ENCODE measurements around the gene IFIT1. TPM values are rescaled to one million over a fixed set of nuclear protein-coding genes. Genes with fewer than 3 reads are reported as not detected.

The IFIT1 gene
- total and polyA plus RNA-seq, 2 donors (not counting 1 experiment from before 2014, with no cell fraction given): 0.63 to 1.2 TPM

GRCh38 chr10:89371079-89371478 lies 21.3 kb upstream of the IFIT1 start:
- no peaks in the 10 kb centered on the region for H3K9me3 Mint-ChIP-seq (ENCODE audit: insufficient read depth)
- Histone ChIP-seq H3K9ac (ENCODE audit: low read length) (no peak overlapping the region), H3K4me2 (replicated peaks; ENCODE audit: low read depth, low read length, poor library complexity, severe bottlenecking) (no peak overlapping the region), H3K4me1 (ENCODE audit: control insufficient read depth in 2 of 2, insufficient read depth in 2 of 2, low read length in 2 of 2) (no peaks in the 10 kb centered on the region), H3K4me3 (ENCODE audit: control extremely low read depth in 1 of 5, extremely low read depth in 1 of 5, insufficient read depth in 1 of 5, low read depth in 2 of 5, low read length in 4 of 5) (no peak overlapping the region), H3K36me3 (replicated peaks in 1 of 2; ENCODE audit: control extremely low read depth in 1 of 2, control insufficient read depth in 1 of 2, extremely low read depth in 1 of 2, insufficient read depth in 2 of 2, low read length in 1 of 2) (no peaks in the 10 kb centered on the region), H3K27ac (ENCODE audit: low read length in 2 of 2) (no peak overlapping the region), H2AFZ (ENCODE audit: insufficient read depth, low read depth, low read length, poor library complexity, severe bottlenecking) (no peak overlapping the region), H3K9me3 (ENCODE audit: control extremely low read depth in 1 of 3, control insufficient read depth in 2 of 3, insufficient read depth in 1 of 3, low read length in 2 of 3) (no peaks in the 10 kb centered on the region), H4K20me1 (ENCODE audit: control insufficient read depth, insufficient read depth, low read length, poor library complexity, severe bottlenecking) (no peaks in the 10 kb centered on the region), H3K79me2 (ENCODE audit: control insufficient read depth, insufficient read depth, low read length) (no peaks in the 10 kb centered on the region), H3K27me3 (replicated peaks in 1 of 4; ENCODE audit: control extremely low read depth in 1 of 4, control insufficient read depth in 3 of 4, insufficient read depth in 4 of 4, low read length in 3 of 4) (no peaks in the 10 kb centered on the region)
- peaks cover 4% of the 10 kb centered on the region for H3K4me1 Mint-ChIP-seq
- ATAC-seq (ENCODE audit: low read depth): no peak
- H3K4me3 Mint-ChIP-seq: no peak overlapping the region
- intact Hi-C loops (cut with micrococcal nuclease): no loop called here
- H3K27ac Mint-ChIP-seq: no peak overlapping the region
- ChIA-PET POLR2A (no interaction called here), CTCF (interaction anchor here (2.4 kb wide), 1 partner anchor 57 kb away, joined by 5 read pairs; no protein-coding TSS in a partner anchor)
- no peak for DNase-seq
- peaks cover 3% of the 10 kb centered on the region for H3K27me3 Mint-ChIP-seq
- TF ChIP-seq EZH2 (IDR thresholded peaks at IDR 0.05; ENCODE audit: borderline replicate concordance, insufficient read depth, low read depth, low read length, poor library complexity, severe bottlenecking) (no peak), CTCF (IDR thresholded peaks at IDR 0.05) (no peak)

- Histone ChIP-seq H3K27ac (ENCODE audit: low read length in 2 of 2) (no peak overlapping the region), H2AFZ (ENCODE audit: insufficient read depth, low read depth, low read length, poor library complexity, severe bottlenecking) (no peak overlapping the region), H3K9me3 (ENCODE audit: control extremely low read depth in 1 of 3, control insufficient read depth in 2 of 3, insufficient read depth in 1 of 3, low read length in 2 of 3) (no peaks in the 10 kb centered on the region), H3K36me3 (replicated peaks in 1 of 2; ENCODE audit: control extremely low read depth in 1 of 2, control insufficient read depth in 1 of 2, extremely low read depth in 1 of 2, insufficient read depth in 2 of 2, low read length in 1 of 2) (no peaks in the 10 kb centered on the region), H3K4me1 (ENCODE audit: control insufficient read depth in 2 of 2, insufficient read depth in 2 of 2, low read length in 2 of 2) (no peaks in the 10 kb centered on the region), H3K4me3 (ENCODE audit: control extremely low read depth in 1 of 5, extremely low read depth in 1 of 5, insufficient read depth in 1 of 5, low read depth in 2 of 5, low read length in 4 of 5) (no peak overlapping the region), H3K79me2 (ENCODE audit: control insufficient read depth, insufficient read depth, low read length) (no peaks in the 10 kb centered on the region), H4K20me1 (ENCODE audit: control insufficient read depth, insufficient read depth, low read length, poor library complexity, severe bottlenecking) (no peaks in the 10 kb centered on the region), H3K27me3 (replicated peaks in 1 of 4; ENCODE audit: control extremely low read depth in 1 of 4, control insufficient read depth in 3 of 4, insufficient read depth in 4 of 4, low read length in 3 of 4) (no peaks in the 10 kb centered on the region), H3K9ac (ENCODE audit: low read length) (no peak overlapping the region), H3K4me2 (replicated peaks; ENCODE audit: low read depth, low read length, poor library complexity, severe bottlenecking) (no peak overlapping the region)
- Mint-ChIP-seq H3K9me3 (ENCODE audit: insufficient read depth) (no peaks in the 10 kb centered on the region), H3K4me3 (no peak overlapping the region), H3K27me3 (peaks cover 3% of the 10 kb centered on the region), H3K4me1 (peaks cover 3% of the 10 kb centered on the region), H3K27ac (no peak overlapping the region)
- DNase-seq: no peak
- POLR2A ChIA-PET: no interaction called here
- 67% methylated on average over 3 of the region's 3 CpGs for WGBS (ENCODE audit: insufficient coverage)
- no peak for ATAC-seq (ENCODE audit: low read depth)
- intact Hi-C loops (cut with micrococcal nuclease): no loop called here
- CTCF ChIA-PET: interaction anchor here (0.6 kb wide), 1 partner anchor 87 kb away, joined by 3 read pairs; no protein-coding TSS in a partner anchor
- TF ChIP-seq EZH2 (IDR thresholded peaks at IDR 0.05; ENCODE audit: borderline replicate concordance, insufficient read depth, low read depth, low read length, poor library complexity, severe bottlenecking) (no peak), CTCF (IDR thresholded peaks at IDR 0.05) (no peak)
These were observed 20.4 kb upstream of the IFIT1 start for GRCh38 chr10:89371987-89372386.

Measured in B cell (primary cell).